Posterior cingulate gyrus (tissue), 11 donors: Measurements from ENCODE around the gene KIFC3.

ENCODE experiments used
- DNase-seq, 10 donors: peaks; one replicate each; pipeline versions ENCODE4 v3.0.0 to v3.0.0-alpha.2; 2020 to 2021; ENCODE audit warnings: mixed read lengths in 3 of 10
- intact Hi-C: fragments of 100-400 bp; cut with DNase I; formaldehyde crosslinking; loops from one replicate; pipeline ENCODE4 v1.15.1; 2023

The KIFC3 gene

DNA sequence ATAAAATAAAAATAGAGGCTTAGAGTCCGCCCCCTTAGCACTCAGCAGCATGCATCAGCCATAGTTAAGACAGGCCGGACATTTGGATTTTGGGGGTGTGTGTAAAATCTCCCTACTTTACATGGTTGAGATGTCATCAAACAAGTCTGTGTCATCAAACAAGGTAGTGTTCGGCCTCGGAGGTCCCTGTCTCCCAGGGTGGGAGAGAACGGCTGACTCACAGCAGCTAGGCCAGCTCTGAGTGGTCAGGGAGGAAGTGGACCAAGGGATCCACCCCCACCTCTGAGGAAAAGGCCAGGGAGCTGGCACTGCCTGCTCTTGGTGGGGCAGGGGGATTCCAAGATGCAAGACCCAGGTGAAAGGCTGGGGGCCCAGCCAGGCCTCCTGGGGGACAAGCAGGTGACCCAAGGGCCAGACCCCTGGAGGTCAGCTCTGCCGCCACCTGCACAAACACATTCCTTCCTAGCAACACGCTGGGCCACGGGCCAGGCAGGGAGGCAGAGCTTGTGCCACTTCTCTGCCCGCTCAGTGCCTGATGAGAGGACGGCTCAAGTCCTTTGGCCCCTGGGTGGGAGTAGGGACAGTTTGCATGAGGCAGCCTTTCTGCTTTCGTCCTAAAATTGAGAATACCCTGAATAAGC lies 28.5 kb downstream of the KIFC3 start:
- intact Hi-C loops = no loop called here

DNA sequence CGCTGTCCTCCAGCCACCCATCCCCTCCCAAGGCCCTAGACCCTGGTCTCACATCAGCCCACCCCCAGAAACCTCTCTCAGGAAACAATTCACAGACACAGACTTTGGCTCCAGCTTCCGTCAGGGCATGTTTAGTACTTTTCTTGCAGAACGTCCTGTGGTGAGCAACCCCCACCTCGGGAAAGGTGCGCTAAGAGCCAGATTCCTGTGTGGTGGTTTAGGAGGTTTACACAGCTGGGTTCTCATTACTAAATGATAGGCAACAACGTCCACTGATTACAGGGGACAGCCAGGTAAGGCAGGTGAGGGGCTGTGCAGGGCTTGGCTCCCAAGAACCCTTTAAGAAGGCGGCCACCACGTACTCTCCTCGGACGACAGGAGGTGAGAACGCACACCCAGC lies 29.3 kb downstream of the KIFC3 start:
- intact Hi-C loops = no loop called here
- DNase-seq = peak in 1 of 10 donors; percentile 48

More for the DNA sequence above, 28.5 kb downstream of the KIFC3 start:
- peak in 3 of 10 donors; percentile 67 to 84 (median 74) for DNase-seq

DNA sequence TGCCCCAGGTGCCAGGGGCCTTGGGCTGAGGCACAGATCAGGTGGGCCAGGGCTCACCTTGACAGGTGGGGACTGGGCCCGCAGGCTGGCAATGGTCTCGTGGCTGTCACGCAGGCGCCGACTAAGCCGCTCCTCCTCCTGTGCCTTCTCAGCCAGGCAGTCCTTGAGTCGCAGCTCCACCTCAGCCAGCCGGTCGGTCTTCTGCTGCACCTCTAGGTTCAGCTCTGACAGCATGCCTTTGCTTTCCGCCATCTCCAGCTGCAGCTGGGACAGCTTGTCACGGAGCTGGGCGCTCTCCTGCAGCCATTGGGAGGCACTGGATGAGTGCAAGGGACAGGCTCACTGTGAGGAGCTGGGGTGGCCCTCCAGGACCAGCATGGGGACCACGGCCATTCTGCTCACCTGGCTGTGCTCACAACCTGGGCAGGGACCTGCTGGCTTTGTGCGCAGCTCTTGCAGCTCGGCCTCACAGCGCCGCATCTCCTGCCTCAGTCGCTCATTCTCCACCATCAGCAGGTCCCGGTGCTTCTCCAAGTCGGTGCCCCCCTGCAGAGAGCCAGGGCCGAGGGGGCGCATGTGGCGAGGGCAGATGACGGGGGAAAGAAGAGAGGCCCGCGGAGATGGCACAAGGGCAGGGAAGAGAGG lies 31.0 kb downstream of the KIFC3 start:
- peak in 1 of 10 donors; percentile 64 for DNase-seq
- intact Hi-C loops = no loop called here

DNA sequence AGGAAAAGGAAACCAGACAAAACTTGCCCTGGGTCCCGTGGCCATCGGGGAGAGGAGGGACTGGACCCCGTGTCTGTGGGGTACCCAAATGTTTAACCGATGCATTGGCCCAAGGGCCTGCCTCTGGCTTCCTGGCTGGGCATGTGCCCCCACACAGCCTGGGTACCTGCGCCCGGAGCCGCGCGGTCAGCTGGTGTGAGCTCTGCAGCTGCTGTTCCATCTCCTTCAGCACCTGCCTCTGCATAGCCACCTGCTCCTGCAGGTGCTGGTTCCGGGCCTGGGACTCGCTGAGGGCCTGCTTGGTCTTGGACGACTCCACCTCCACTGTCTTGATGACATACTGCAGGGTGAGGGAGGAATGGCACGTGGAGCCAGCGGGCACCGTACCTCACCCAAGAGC lies 31.9 kb downstream of the KIFC3 start:
- DNase-seq = peak in 2 of 10 donors; percentile 59 to 83

DNA sequence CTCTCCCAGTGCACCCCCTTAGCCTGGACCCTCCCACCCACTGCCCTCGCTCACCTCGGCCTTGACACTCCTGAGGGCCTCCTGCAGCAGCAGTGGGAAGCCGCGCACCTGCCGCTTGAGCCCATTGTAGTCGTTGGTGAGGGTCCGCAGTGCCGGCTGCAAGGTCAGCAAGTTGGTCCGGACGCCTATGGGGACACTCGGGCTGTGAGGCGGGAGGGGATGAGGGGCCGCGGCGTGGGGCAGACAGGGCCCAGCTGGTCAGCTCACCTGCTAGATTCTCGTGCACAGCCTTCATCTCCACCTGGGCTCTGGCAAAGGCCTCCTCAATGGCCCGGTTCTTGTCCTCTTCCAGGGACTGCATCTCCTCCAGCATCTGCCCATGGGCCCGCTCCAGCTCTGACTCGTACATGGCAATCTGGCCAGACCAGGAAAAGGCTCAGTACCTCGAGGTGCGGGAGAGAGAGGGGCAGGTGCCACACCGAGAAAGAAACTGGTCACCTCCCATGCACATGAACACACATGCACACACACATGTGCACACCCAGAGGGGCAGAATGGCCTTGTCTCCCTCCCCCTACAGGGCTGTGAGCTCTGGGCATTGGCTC lies 32.6 kb downstream of the KIFC3 start:
- intact Hi-C loops = no loop called here
- peak in 2 of 10 donors; percentile 67 to 80 for DNase-seq

More for the DNA sequence above, 31.9 kb downstream of the KIFC3 start:
- intact Hi-C loops = no loop called here

DNA sequence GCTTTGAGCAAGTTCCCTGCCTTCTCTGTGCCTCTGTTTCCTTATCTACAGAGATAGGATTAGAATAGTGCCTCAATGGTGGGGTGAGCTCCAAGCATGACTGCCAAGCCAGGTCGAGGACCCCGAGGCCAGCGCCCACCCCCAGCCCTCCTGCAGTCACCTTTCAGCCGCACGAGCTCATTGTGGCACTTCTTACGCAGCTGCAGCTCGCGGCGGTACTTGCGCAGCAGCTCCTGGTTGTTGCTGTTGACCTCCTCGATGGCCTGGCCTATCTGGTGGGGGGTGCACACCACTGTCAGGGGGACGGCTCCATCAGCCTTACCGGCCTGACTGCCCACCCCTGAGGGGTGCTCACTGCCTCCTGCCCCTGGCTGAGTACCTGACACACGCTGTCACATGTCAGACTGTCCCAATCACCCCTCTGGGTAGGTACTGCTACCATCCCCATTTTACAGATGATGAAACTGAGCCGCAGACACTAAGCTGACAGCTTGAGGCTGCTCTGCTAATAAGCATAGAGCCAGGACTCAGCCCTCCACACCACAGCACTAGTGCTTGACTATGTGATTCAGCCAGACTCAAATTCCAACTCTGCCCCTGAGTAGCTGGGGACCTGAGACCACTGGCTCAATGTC lies 35.5 kb downstream of the KIFC3 start:
- DNase-seq = peak in 1 of 10 donors; percentile 65
- intact Hi-C loops = no loop called here

DNA sequence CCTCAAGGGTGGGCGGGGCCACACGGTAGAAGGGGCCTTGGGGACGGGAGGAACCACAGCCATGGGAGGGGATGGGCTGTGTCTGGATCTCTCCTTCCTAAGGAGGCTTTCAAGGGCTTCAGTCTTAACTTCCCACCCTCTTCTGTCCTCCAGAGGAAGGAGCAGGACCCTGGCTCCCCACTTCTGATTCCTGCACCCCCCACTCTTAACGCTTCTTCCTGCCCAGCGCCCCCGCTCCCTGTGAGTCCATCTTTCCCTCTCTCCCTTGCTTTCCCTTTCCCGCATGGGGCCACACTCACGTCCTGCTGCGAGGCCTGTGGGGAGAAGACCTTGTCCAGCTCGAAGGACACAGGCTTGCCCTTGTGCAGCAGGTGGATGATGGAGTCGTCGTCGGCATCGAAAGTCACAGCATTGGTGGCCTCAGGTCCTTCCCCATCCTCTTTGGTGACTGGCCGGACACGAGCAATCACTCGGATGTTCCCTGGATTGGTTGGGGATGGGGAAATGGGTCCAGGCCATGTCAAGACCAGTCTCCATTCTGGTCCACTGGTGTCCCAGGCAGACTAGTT lies 37.0 kb downstream of the KIFC3 start:
- intact Hi-C loops = no loop called here
- peak in 2 of 10 donors; percentile 30 to 58 for DNase-seq

DNA sequence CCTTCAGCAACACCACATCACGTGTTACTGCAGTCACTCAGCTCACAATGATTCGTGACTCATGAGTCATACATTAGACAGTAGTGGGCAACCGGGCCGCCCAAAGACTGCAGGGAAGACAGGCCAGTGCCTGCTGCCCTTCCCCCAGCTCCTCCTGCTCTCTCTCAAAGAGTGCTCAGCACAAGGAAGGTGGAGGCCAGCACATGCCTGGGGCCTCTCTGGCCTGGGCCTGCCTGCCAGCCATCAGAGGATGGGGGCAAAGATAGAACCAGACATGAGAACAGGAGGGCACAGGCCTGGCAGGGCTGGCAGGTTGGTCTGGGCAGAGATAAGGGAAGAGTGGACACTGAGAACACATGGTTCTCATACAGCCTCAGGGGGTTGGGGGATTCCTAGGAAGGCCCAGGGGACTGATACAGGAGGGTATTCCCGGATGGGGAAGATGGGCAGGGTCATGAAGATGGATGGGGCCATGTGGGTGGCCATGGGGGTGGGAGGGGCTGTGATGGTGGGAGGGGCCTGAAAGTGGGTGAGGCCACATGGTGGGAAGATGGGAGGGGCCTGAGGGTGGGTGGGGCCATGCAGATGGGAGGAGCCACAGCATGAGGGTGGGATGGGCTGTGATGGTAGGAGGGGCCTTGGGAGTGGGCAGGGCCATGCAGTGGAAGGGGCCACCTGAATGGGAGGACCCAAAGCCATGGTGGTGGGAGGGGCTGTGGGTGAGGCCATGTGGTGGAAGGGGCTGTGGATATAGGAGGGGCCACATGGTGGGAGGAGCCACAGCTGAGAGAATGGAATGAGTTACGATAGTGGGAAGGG lies 37.7 kb downstream of the KIFC3 start:
- peak in 7 of 10 donors; percentile 45 to 93 (median 66) for DNase-seq
- intact Hi-C loops = no loop called here

DNA sequence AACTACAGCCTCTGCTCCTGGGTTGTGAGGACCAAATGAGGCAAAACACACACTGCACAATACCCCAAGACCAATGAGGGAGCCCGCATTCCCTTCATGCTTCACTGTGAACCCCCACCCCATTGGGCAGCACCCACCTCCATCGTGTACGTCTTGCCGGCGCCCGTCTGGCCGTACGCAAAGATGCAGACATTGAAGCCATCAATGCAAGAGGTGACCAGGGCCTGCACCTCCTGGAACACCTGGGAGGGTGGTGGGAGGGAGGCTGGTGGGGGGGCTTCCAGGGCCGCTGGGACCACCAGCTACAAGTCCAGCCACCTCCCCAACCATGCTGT lies 38.3 kb downstream of the KIFC3 start:
- intact Hi-C loops = no loop called here

DNA sequence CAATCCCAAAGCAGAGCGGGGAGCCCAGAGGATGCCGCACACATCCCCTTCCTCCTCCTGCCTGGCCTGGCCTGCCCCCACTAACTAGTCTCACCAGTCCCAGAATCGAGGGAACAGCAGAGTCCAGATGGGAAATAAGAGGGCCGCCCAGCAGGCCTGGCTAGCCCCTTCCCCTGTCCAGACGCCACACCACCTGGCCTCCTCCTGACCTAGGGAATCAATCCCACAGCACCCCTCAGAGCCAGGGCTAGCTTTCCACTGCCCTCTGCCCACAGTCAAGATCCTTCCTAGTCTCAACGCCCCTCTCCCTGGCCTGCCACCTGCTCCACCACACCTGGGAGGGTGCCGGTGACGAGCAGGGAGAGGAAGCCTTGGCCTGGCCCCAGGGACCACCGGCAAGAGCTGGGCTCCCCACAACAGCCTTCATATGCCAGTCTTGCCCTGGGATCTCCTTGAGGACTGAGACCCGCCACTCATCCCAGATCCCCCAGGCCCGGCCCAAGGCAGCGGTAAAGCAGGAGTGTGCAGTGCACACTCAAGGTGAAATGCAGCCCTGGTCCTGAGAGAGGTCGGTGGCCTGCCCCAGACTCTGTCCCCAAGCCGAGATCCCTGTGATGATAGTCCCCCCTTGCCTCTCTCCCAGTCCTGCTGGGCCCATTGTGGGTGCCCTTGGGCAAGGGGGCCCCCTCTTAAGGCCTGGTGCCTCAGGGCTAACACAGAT lies 38.8 kb downstream of the KIFC3 start:
- intact Hi-C loops = no loop called here
- DNase-seq = peak in 1 of 10 donors; percentile 78

More for the DNA sequence above, 38.3 kb downstream of the KIFC3 start:
- no peak for DNase-seq

DNA sequence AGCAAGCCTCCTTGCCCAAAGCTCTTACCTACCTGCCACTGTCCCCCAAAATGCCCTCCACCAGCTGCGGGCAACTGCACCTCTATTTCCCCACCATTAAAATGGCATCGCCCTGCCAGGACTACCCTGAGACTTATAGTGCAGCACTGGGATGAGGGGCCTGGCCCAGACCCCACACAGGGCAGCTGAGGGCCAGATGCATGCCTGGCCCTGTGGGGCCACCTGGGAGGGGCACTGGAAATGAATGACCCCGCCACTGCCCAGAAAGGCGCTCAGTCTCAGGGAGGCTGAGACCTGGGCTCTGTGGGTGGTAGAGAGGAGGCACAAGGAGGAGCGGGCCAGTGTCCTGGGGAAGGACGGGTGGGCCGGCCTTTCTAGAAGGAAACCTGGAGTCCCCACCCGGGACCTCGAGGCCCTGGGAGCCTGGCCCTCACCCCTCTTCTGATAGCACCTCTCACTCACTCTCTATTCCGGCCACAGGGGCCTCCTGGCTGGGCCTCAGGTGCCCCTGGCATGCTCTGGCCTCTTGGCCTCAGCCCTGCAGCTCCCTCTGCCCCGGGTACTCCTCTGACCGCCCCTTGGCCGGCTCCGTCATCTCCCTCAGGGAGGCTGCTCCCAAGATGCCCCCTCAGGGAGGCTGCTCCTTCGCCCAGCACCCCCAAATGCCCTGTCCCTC lies 39.8 kb downstream of the KIFC3 start:
- DNase-seq = peak in 2 of 10 donors; percentile 67 to 75
- intact Hi-C loops = no loop called here

DNA sequence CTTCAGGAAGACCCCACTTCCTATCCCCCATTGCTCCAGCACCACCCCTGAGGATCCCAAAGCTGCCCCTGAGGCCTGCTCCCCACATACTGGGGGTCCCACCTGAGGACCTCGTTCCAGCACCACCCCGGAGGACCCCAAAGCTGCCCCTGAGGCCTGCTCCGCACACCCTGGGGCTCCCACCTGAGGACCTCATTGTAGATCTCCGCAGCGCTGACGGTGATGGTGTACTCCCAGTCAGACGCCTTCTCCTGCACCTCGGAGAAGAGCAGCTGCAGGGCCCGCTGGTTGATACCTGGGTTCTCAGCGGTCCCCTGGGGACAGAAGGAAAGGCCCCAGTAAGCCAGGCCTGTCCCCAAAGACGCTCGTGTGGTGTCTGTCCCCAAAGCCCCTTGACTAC lies 40.3 kb downstream of the KIFC3 start:
- intact Hi-C loops = no loop called here
- DNase-seq = peak in 1 of 10 donors; percentile 66

DNA sequence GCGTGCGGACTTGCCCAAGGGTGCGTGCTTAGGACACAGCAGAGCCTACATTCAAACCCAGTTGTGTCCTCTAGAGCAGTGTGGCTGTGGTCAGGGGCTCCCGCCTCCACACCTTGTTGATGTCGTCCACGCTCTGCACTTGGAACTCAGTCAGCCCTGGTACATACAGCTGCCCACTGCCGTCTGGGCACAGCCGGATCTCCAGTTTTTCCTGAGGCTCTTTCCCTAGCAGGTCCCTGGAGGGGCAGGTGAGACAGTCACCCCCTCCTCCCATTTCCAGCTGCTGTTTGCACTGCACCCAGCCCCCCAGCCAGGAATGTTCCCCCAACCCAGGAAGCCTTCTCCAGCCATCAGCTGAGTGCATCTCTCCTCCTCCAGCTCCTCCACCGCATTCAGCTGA lies 41.0 kb downstream of the KIFC3 start:
- DNase-seq = peak in 1 of 10 donors; percentile 84
- intact Hi-C loops = no loop called here

DNA sequence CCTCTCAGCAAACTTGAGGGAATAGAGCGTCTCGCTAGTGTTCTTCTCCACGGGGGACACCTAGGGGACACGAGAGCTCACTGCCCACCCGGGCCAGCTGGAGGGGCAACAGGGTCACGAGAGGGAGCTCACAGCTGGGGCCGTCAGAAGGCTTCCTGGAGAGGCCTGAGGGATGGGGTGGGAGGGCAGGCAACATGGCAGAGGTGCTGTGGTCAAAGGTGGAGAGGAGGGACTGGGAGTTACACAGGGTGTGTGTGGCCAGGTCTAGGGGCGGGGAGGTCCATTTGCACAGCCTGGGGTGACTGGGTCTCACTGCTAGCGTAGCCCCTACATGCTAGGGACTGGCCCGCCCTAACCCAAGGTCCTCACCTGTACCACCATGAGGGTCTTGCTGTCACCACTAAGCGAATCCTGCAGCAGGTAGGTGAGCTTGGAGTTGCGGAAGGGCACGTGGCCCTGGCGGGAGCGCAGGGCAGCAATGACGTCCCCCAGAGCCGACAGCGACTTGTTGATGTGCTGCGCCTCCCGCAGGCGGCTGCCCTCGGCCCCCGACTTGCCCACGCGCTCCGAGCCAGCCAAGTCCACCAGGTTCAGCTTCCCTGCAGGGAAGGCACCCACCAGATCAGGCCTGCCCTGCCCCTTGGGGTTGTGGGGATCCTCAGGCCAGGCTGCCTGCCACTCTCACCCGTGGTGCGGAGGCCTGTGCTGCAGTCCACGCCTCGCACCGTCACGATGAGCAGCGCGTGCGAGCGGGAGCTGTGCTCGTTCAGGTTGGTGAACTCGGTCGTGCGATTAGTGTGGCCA lies 41.7 kb downstream of the KIFC3 start:
- peak in 2 of 10 donors; percentile 75 to 81 for DNase-seq
- intact Hi-C loops = no loop called here

DNA sequence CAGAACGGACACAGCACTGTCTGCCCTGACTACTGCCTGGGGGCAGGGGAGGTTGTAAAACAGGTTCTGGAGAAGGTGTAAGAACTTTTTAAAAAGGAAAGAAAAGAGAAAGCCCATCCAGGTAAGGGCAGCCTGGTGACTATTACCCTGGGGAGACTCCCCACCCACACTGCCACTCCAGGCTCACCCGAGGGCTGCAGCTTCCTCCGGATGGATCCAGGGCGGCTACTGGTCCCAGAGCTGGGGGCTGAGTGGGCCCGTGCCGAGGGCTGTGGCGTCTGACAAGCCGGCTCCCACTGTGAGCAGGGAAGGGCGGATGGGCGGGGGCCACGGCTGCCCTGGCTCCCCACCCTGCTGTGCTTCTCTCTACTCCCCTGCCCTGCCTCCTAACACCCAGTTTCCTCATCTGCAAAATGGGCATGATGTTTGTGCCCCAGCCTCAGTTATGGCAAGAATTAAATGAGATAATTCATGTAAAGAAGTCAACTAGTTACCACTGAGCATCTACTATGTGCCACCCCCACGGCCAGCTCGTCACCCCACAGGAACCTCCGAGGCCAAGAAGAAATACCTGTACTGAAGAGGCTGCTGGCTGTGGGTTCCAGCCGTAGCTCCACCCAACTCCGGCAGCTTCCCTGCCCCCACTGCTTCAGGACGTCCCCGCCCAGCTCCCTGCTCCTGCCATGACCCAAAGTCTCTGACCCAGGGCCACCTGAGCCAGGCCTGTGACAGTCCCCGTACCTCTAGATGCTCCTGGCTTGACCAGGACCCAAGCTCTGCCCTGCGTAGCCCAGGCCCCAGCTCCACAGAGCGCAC lies 42.5 kb downstream of the KIFC3 start:
- intact Hi-C loops = loop anchor here (5.0 kb wide), 1 partner anchor 243 kb away; the partner anchor contains the start of genes USB1 and ZNF319
- DNase-seq = peak in 3 of 10 donors; percentile 69 to 82 (median 74)

DNA sequence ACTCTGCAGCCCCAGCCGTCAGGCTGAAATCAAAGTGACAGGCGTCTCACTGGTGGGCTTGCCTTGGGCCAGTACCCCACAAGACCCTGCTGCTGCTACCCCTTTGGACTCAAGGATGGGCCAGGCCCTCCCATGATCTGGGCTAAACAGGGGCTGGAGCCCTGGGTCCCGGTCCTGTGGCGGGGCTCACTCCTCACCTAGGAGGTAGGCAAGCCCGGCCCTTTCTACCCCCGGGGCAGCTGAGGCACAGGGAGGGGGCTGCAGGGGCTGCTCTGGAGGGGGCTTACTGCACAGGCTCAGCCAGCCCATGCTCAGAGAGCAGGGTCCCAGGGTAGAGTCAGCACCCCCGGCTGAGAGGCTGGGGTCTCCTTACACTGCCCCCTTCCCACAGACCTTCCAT lies 43.2 kb downstream of the KIFC3 start:
- peak in 2 of 10 donors; percentile 73 to 78 for DNase-seq
- intact Hi-C loops = loop anchor here (5.0 kb wide), 1 partner anchor 243 kb away; the partner anchor contains the start of genes USB1 and ZNF319
